Measurements from ENCODE around the gene NSFL1C.

DNA sequence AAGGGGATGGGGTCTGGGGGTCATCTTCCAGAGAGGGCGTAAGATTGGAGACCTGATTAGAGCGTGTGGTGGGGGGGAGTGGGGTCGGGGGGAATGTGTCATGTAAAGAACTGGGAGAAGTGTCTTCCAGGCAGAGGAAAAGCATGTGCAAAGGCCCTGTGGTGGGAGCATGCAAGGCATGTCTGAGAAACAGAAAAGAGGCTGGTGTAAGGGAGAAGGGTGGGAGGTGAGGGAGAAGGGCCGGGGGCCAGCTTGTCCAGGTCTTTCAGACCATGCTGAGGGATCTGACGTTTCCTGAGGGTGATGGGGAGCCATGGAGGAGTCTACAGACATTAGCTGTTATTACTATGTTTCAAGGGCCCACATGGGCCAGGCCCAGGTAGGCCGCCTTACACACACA is 43.4 kb downstream of the NSFL1C start:
- TF ChIP-seq, protein P1, sequence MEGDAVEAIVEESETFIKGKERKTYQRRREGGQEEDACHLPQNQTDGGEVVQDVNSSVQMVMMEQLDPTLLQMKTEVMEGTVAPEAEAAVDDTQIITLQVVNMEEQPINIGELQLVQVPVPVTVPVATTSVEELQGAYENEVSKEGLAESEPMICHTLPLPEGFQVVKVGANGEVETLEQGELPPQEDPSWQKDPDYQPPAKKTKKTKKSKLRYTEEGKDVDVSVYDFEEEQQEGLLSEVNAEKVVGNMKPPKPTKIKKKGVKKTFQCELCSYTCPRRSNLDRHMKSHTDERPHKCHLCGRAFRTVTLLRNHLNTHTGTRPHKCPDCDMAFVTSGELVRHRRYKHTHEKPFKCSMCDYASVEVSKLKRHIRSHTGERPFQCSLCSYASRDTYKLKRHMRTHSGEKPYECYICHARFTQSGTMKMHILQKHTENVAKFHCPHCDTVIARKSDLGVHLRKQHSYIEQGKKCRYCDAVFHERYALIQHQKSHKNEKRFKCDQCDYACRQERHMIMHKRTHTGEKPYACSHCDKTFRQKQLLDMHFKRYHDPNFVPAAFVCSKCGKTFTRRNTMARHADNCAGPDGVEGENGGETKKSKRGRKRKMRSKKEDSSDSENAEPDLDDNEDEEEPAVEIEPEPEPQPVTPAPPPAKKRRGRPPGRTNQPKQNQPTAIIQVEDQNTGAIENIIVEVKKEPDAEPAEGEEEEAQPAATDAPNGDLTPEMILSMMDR (IDR thresholded peaks at IDR 0.05) = no peak
- no peak for TF ChIP-seq EP300 (IDR thresholded peaks at IDR 0.05)
- no peak for TF ChIP-seq POLR2AphosphoS5 (IDR thresholded peaks at IDR 0.05)
- no peak for TF ChIP-seq POLR2A (IDR thresholded peaks at IDR 0.05; ENCODE audit: low read depth)
